Skeletal muscle satellite cell (primary cell): Measurements from ENCODE around the gene SERPINA1.
A peak's percentile ranks its signal among the peaks of the same experiment; 100 is the strongest.

ENCODE experiments used
- H3K27me3 ChIP-seq: 2 replicates; pipeline ENCODE4 v1.7.0; 2013; ENCODE audit warnings: low read length; ENCODE audit not compliant: control insufficient read depth, insufficient read depth
- H3K36me3 ChIP-seq: 2 replicates; pipeline ENCODE4 v1.7.0; 2013; ENCODE audit warnings: mild to moderate bottlenecking, control low read depth, low read length; ENCODE audit not compliant: insufficient read depth
- H3K4me1 ChIP-seq: 2 replicates; pipeline ENCODE4 v1.7.0; 2013; ENCODE audit warnings: low read length; ENCODE audit not compliant: control insufficient read depth, insufficient read depth
- H3K4me2 ChIP-seq: 2 replicates; pipeline ENCODE4 v1.7.0; 2013; ENCODE audit warnings: mild to moderate bottlenecking, low read length
- H3K4me3 ChIP-seq: 2 replicates; pipeline ENCODE4 v1.7.0; 2013; ENCODE audit warnings: low read length
- H3K9ac ChIP-seq: 2 replicates; pipeline ENCODE4 v1.7.0; 2013; ENCODE audit warnings: mild to moderate bottlenecking, low read depth, low read length, moderate library complexity
- H3K9me3 ChIP-seq: replicated peaks from 2 replicates; pipeline ENCODE4 v1.7.0; 2013; ENCODE audit warnings: mild to moderate bottlenecking, control low read depth, low read length

SERPINA1 gene

DNA sequence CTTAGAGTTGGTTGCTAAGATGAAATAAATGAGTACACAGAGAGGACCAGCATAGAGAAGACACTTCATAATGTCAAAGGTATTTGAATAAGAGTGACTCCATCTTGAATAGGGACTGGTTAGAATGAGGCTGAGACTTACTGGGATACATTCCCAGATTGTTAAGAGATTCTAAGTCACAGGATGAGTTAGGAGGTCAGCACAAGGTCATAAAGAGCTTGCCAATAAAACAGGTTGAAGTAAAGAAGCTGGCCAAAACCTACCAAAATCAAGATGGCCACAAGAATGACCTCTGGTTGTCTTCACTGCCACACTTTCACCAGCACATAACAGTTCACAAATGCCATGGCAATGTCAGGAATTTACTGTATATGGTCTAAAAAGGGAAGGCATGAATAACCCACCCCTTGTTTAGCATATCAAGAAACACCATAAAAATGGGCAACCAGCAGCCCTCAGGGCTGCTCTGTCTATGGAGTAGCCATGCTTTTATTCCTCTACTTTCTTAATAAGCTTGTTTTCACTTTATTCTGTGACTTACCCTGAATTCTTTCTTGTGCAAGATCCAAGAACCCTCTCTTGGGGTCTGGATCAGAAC lies 8.3 kb upstream of the SERPINA1 start:
- H3K9me3 ChIP-seq: no peaks in the 10 kb centered on the region
- H3K27me3 ChIP-seq: no peaks in the 10 kb centered on the region
- peaks cover 30% of the 10 kb centered on the region for H3K4me1 ChIP-seq
- no peak overlapping the region for H3K4me3 ChIP-seq
- H3K4me2 ChIP-seq: no peak overlapping the region
- no peak overlapping the region for H3K9ac ChIP-seq
- H3K36me3 ChIP-seq: no peaks in the 10 kb centered on the region

DNA sequence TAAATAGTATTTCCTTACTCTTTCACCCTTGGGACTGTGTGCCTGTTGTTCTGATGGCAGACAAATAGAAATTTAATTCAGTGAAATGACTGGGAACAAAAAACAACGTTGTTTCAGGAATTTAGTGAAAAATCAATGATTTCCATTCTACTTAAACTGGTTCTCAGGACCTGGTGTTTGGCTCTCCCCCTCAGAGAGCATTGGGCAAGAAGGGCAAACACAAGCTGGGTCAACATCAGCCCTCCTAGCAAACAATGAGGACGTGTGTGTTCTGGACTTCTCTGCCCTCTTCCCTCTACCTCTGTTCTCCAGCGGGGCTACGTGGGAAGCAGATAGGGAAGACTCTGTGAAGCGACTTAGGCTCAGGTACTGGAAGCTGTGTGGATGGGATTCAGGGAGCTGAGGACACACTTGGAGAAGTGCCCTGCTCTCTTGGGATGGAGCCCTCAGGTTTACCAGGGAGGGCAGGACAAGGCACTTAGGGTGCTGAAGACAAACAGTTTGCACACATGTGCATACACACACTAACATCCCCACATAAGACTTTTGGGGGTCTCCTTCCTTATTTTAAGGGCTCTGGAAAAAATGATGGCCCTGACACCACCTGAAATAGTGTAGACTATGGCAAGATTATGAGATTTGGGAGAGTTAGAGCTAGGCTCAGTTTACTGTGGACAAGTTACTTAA lies 7.6 kb upstream of the SERPINA1 start:
- no peak overlapping the region for H3K4me3 ChIP-seq
- no peak overlapping the region for H3K9ac ChIP-seq
- no peaks in the 10 kb centered on the region for H3K27me3 ChIP-seq
- H3K36me3 ChIP-seq: no peaks in the 10 kb centered on the region
- H3K9me3 ChIP-seq: no peaks in the 10 kb centered on the region
- peaks cover 32% of the 10 kb centered on the region for H3K4me1 ChIP-seq
- no peak overlapping the region for H3K4me2 ChIP-seq

DNA sequence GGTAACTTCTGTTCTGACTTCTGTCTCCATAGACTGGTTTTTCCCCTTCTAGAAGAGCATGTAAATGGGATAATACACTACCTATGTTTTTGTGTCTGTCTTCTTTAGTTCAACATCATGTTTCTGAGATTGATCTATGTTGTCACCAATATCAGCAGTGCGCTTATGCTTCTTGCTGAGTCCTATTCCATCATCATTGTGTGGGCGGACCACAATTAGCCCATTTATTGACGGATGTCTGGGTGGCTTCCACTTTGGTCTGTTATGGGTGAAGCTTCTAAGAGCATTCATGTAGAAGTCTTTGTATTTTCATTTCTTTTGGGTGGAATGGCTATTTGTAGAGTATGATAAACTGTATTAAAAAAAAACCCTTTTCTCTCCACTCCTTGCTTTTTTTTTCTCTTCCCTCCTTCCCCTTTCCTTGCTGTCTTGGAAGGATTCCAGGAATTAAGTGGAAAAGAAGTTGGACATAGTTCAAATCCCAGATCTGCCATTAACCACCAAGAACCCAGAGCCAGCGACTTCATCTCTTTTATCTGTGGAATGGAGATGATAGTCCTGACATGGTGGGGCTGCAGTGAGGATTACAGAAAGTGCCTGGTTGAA lies 7.0 kb upstream of the SERPINA1 start:
- H3K4me3 ChIP-seq: no peak overlapping the region
- H3K36me3 ChIP-seq: no peaks in the 10 kb centered on the region
- no peak overlapping the region for H3K9ac ChIP-seq
- no peaks in the 10 kb centered on the region for H3K27me3 ChIP-seq
- peaks cover 33% of the 10 kb centered on the region for H3K4me1 ChIP-seq
- H3K9me3 ChIP-seq: no peaks in the 10 kb centered on the region
- no peak overlapping the region for H3K4me2 ChIP-seq

DNA sequence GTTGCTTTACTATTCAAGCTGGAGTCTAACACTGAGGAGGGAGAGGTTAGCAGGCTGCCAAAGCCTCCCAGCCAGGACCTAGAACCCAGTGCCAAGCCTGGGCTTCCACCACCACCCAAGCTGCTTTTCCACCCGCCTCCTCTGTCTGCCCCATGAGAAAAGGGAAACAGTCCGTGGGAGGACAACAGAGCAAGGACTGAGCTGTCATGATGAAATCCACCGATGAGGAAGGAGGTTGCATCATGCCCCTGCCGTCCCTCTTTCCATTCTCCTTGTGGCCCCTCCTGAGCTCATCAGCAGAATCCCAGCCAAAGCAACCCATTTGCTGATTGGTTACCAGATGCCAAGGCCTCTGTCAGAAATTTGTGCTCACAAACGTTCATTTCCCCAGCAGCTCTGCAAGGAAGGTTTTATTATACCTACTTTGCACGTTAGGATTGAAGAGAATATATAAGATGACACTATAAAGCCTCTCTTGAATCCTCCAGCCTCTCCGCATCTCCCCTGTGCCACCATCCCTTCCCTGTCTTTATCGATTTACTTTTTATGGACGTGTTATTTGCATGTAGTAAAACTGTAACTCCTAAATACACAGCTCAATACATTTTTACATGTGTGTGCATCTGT lies 6.3 kb upstream of the SERPINA1 start:
- H3K27me3 ChIP-seq: no peaks in the 10 kb centered on the region
- H3K4me1 ChIP-seq: peaks cover 36% of the 10 kb centered on the region
- H3K9ac ChIP-seq: no peak overlapping the region
- H3K4me3 ChIP-seq: no peak overlapping the region
- H3K36me3 ChIP-seq: no peaks in the 10 kb centered on the region
- no peaks in the 10 kb centered on the region for H3K9me3 ChIP-seq
- peak overlapping the region; percentile 3 for H3K4me2 ChIP-seq

DNA sequence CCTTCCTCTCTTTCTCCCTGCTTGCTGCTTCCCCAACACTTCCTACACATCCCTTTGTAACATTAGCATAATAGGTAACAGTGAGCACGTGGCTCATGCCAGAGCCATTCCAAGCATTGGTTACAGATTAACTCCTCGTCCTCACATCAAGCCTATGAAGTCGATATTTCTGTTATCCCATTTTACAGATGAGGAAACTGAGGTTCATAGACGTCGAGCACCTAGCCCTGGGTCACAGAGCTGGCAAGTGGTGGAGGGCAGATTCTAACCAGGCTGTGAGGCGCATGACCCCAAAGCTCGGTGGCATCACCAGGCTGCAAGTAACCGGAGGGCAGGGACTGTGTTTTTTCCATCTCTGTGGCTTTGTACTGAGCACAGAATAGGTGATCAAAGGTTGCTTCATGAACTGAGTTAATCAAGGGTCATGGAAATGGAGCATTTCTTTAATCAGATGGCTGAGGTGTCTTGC lies 5.7 kb upstream of the SERPINA1 start:
- peak overlapping the region; percentile 3 for H3K4me2 ChIP-seq
- no peaks in the 10 kb centered on the region for H3K27me3 ChIP-seq
- peaks cover 40% of the 10 kb centered on the region for H3K4me1 ChIP-seq

DNA sequence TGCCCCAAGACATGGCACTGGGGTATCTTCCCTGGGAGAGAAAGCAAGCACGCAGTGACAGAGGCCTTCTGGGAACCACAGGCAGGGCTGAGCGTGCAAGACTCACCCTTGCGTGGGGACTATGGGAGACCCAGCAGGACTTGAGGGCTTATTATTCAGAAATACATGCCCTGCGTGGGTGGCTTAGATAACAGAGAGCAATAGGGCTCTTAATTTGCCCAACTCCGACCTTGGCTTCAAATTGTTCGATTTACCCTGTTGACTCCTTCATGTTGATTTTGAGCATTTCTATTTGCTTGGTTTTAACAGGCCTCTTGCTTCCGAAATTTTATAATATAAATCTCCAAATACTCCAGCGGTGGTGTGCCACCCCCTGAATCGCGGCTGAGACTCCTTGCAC lies 5.1 kb upstream of the SERPINA1 start:
- H3K27me3 ChIP-seq: no peaks in the 10 kb centered on the region
- H3K9ac ChIP-seq: no peak overlapping the region
- no peaks in the 10 kb centered on the region for H3K36me3 ChIP-seq
- no peak overlapping the region for H3K4me3 ChIP-seq
- H3K4me2 ChIP-seq: no peak overlapping the region
- H3K9me3 ChIP-seq: no peaks in the 10 kb centered on the region
- H3K4me1 ChIP-seq: peaks cover 46% of the 10 kb centered on the region

More for the DNA sequence above, 5.7 kb upstream of the SERPINA1 start:
- H3K36me3 ChIP-seq: no peaks in the 10 kb centered on the region
- no peaks in the 10 kb centered on the region for H3K9me3 ChIP-seq
- H3K9ac ChIP-seq: no peak overlapping the region
- H3K4me3 ChIP-seq: no peak overlapping the region

DNA sequence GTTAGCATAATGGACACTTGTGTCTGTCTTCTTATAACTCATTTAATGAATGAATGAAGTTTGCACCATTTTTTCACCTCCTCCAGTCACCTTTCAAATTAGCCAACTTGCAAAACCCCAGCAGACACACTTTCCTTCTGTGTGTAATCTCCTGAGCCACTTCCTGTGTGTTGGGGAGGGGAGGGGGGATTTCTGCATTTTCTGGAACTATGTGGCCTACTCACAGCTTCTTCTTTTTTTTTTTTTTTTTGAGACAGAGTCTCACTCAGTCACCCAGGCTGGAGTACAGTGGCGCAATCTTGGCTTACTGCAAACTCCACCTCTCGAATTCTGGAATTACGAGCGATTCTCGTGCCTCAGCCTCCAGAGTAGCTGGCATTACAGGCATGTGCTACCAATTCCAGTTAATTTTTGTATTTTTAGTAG lies 4.1 kb upstream of the SERPINA1 start:
- Histone ChIP-seq H3K36me3 (no peaks in the 10 kb centered on the region), H3K4me2 (no peak overlapping the region), H3K4me1 (peaks cover 47% of the 10 kb centered on the region), H3K4me3 (no peak overlapping the region), H3K9me3 (no peaks in the 10 kb centered on the region), H3K9ac (no peak overlapping the region), H3K27me3 (no peaks in the 10 kb centered on the region)

DNA sequence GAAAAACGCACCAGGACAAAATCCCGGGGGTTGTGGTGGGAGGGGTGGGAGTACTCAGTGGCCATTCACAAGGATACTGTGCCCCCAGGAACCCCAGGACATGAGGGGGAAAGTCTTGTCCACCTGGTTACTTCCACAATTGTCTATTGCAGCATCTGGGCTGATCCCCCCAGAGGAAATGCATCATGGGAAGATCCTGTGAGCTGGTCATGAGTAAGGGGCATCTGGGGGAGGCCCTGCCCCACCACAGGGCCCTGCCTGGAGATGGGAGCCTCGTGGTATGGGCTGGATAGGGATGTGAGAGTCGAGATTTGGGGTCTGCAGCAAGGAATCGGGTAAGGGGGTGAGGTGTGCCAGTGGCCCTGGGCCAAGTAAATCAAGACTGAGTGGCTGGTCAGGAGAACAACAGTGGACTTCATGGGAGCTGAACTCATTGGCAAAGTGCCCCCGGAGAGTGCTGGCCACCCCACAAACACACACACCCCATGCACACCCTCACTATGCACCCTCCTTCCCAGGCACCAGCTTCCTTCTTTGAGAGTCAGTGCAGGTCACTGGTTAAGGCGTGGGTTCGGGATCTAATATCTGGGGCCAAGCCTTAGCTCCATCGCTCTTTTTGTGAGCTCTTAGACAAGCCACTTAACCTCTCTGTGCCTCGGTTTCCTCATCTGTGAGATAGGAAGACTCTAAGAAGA lies 3.0 kb upstream of the SERPINA1 start:
- H3K4me2 ChIP-seq: no peak overlapping the region
- H3K4me1 ChIP-seq: peaks cover 47% of the 10 kb centered on the region
- no peaks in the 10 kb centered on the region for H3K27me3 ChIP-seq
- no peaks in the 10 kb centered on the region for H3K36me3 ChIP-seq
- no peaks in the 10 kb centered on the region for H3K9me3 ChIP-seq
- no peak overlapping the region for H3K4me3 ChIP-seq
- no peak overlapping the region for H3K9ac ChIP-seq

DNA sequence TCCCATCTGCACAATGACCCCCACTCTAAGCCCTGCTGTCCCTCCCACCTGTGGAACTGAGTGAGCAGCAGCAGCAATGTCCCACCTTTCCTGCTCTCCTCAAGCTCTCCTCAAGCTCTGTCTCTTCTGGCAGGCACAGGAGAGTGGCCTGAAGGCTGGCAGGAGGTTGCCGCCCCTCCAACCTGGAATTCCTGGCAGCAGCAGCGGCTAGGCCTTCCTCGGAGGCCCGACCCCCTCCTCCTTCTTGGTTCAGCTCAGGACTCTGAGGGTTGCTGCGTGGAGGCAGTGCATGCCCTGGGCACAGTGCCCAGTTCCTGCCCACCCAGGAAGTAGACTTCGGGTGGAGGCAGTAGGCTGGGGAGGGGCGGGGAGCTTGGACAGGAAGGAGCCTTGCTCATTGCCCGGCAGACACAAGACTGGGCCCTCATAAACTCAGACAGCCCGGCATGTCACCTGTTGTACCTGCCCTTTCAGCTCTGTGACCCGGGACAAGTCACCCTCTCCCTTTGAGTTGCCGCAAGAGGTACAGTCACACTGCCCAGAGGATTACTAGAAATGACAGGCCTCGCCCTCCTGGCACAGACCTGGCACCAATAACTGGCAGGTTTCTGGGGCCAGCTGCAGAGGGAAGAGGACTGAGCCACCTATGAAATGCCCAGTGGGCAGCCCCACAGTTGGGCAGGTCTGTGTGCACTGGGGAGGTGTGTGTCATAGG lies 2.1 kb upstream of the SERPINA1 start:
- H3K4me2 ChIP-seq: no peak overlapping the region
- no peaks in the 10 kb centered on the region for H3K36me3 ChIP-seq
- peaks cover 47% of the 10 kb centered on the region for H3K4me1 ChIP-seq
- no peak overlapping the region for H3K4me3 ChIP-seq
- no peaks in the 10 kb centered on the region for H3K9me3 ChIP-seq
- no peak overlapping the region for H3K9ac ChIP-seq
- no peaks in the 10 kb centered on the region for H3K27me3 ChIP-seq

DNA sequence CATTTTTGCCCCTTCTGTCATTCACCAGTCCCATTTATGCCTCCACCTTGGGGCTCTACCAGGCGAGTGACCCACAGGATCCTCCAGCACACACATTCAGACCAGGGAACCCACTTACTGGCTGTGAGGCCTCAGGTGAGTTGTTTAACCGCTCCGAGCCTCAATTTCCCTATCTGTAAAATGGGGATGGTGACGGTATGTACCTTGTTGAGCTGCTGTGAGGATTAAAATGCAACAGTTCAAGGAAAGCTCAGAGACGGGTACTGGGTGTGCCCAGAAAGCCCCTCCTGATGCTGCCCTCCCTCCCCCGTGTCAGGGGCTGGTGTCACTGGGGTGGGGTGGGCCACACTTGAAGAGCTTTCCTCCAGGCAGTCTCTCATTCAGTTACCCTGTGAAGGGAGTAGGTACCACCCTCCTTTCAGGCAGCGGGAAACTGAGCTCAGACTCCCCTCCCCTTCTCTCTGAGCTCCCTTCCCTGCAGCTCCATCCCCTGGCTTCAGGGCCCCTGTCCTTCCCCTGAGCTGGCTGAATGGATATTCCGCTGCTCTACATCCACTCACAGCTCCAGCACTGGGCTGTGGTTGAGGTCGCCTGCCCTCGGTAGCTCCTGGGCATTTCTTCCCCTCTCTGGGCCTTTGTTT lies 1.4 kb upstream of the SERPINA1 start:
- Histone ChIP-seq H3K4me2 (no peak overlapping the region), H3K9me3 (no peaks in the 10 kb centered on the region), H3K36me3 (no peaks in the 10 kb centered on the region), H3K27me3 (no peaks in the 10 kb centered on the region), H3K9ac (no peak overlapping the region), H3K4me3 (no peak overlapping the region), H3K4me1 (peaks cover 45% of the 10 kb centered on the region)
